ENCODE results near the gene LAMB4.
A peak's percentile ranks its signal among the peaks of the same experiment; 100 is the strongest.

Gene LAMB4

DNA sequence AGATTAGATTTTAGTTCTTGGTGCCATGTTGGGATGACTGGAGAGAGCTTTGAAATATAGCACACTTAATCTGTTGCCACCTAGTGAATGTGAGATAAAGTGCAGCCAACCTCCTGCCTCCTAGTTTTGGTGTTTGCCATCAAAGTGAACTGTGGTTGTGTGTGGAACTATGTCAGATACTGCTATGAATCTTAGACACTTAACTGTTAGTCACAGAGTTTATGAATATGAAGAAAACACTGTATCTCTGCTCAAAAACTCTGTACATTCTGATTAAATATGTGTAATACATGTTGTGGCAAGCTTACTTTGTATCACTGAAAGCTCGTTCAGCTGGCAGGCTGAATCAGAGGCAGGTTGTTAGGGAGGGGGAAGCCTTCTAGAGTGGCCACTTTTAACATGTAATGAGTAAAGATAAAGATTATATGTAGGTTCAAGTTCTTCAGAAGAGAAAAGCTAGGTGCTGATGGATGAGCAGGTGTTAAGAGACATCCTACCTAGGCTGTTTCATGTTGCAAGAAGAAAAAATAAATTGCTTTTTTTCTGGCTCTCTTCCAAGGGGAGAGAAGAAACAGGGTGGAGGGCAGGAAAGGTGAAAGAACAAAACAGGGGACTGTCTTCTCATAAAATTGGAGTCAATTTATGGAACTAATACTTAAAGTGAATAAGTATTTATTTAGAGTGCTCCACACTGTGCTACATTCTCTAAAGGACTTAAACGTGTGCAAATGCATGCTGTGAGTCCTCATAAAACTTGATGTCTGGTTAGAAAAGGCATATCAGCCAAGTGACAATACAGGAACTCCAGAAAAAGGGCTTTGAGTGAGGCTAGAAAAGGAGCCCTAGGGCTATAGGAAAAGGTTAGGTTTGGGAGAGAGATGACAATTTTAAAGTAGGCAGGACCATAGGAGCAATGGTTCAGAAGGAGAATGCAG lies 113.1 kb downstream of the LAMB4 start:
- H3K27ac Mint-ChIP-seq: no peak overlapping the region
- H3K9me3 Mint-ChIP-seq: no peaks in the 10 kb centered on the region
- H3K4me1 Mint-ChIP-seq (ENCODE audit: low read depth): no peaks in the 10 kb centered on the region
- H3K36me3 Mint-ChIP-seq (ENCODE audit: low read depth): no peaks in the 10 kb centered on the region
- H3K4me3 Mint-ChIP-seq: no peak overlapping the region
- H3K27me3 Mint-ChIP-seq: peaks cover 8% of the 10 kb centered on the region

DNA sequence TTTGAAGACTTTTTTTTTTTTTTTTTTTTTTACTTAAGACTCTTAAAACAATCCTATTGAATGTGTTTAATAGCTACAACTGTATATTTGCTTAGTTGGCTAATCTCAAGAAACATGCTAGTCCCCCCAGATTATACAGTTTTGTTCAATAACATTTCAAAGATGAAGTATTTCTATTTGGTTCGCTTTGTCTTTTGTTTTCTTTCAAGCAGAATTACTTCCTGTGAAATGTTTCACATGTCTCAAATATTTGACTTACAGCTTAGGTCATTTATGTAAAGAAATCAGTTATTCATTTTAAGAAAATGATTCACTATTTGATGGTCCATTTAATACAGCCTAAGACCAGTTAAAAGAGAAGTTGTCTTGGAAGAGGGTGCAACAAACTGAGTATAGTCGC lies 114.4 kb downstream of the LAMB4 start:
- no peak overlapping the region for H3K27ac Mint-ChIP-seq
- H3K36me3 Mint-ChIP-seq (ENCODE audit: low read depth): no peaks in the 10 kb centered on the region
- no peaks in the 10 kb centered on the region for H3K9me3 Mint-ChIP-seq

DNA sequence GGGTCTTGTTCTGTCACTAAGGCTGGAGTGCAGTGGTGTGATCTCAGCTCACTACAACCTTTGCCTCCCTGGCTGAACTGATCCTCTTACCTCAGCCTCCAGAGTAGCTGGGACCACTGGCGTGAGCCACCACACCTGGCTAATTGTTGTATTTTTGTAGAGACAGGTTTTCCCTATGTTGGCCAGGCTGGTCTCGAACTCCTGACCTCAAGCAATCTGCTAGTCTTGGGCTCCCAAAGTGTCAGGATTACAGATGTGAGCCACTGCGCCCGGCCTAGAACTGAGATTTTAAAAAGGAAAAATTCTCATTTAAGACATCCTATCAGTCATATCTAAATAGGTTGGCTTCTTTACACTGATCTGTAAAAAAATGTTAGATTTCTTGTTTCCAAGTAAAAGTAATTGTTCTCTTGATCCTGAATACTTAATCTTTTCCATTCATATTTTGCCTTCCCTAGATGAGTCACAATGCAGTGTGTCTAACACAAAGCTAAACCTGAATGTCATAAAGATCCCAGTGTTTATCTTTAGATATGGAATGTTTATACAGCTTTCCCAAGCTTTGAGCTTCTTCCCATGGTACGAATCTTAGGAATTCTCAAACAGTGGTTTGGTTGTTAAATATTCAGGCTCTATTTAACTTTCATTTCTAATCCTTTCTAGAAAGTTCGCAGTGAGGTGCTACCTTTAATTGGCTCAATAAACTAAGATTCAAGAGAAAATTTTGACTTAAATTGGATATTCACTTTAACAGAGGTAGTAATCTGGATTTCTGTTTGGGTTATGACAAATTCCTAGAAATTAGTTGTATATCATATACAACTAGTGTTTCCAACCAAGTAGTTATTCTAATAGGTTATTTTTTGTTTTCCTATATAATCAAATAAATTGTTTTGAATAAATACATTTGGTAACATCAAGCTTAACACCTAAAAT lies 115.1 kb downstream of the LAMB4 start:
- no peak overlapping the region for H3K4me3 Mint-ChIP-seq
- peaks cover 14% of the 10 kb centered on the region for H3K27me3 Mint-ChIP-seq
- no peaks in the 10 kb centered on the region for H3K9me3 Mint-ChIP-seq
- no peaks in the 10 kb centered on the region for H3K4me1 Mint-ChIP-seq (ENCODE audit: low read depth)
- no peak overlapping the region for H3K27ac Mint-ChIP-seq
- H3K36me3 Mint-ChIP-seq (ENCODE audit: low read depth): no peaks in the 10 kb centered on the region

More for the DNA sequence above, 114.4 kb downstream of the LAMB4 start:
- Mint-ChIP-seq H3K4me1 (ENCODE audit: low read depth) (no peaks in the 10 kb centered on the region), H3K27me3 (peaks cover 8% of the 10 kb centered on the region), H3K4me3 (no peak overlapping the region)

DNA sequence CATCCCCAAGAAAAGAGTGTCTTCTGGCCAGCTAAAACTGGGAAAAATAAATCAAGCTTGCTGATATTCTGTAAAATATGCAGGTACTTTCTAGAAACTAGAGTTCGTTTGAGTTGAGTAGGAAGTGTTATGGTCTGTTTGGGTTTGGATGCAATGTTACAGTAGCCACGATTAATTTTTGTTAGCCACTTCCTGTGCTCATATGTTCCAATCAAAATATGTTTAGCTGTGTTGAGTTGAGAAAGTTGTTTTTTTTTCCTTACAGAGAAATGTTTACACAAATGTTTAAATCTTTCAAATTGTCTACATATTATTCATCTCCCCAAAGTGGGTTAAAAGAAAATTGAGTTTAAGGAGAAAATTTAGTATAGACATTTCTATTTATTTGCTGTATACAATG lies 115.9 kb downstream of the LAMB4 start:
- Mint-ChIP-seq H3K27ac (no peak overlapping the region), H3K4me3 (no peak overlapping the region), H3K9me3 (no peaks in the 10 kb centered on the region), H3K4me1 (ENCODE audit: low read depth) (no peaks in the 10 kb centered on the region), H3K27me3 (peaks cover 17% of the 10 kb centered on the region), H3K36me3 (ENCODE audit: low read depth) (no peaks in the 10 kb centered on the region)

DNA sequence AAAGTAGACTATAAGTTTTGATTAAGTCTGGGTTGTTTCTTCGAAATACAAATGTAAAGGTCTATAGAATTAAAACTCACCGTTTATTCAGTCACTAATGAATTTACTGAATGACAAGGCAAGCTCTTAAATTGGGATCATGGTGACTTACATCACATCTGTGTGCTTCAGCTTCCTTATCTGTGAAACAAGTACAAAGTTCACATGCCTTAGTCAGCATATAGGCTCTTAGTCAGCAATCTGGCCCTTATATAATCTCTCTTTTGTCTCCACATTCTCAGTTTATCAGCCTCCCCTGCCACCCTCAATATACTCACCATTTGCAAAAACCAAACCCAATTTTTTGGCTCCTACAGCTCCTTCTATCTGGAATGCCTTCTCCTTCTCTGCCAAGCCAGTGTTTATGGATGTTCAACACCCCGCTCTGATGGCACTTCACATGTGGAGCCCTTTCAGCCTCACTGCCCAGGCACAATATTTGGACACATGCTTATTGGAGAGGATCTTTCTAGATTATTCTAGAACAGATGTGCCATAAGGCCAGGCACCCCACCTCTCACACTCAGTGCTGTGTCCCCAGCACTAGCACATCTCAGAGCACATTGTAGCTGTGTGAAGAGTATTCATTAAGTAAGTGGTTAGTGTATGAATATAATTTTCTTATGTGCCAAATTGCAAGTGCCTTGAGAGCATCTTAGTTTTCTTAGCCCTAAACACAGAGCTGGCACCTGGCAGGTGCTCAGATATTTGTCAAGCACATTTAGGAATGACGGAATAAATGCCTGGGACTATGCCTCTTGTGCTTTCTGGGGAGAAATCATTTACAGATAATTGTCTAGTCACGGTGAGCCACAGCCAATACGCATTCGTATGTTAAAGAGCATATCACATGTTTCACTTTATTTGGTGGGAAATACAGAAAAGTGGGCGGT lies 117.4 kb downstream of the LAMB4 start:
- no peak overlapping the region for H3K4me3 Mint-ChIP-seq
- H3K4me1 Mint-ChIP-seq (ENCODE audit: low read depth): no peaks in the 10 kb centered on the region
- H3K27ac Mint-ChIP-seq: no peak overlapping the region
- no peaks in the 10 kb centered on the region for H3K36me3 Mint-ChIP-seq (ENCODE audit: low read depth)
- H3K9me3 Mint-ChIP-seq: no peaks in the 10 kb centered on the region
- H3K27me3 Mint-ChIP-seq: peaks cover 27% of the 10 kb centered on the region

DNA sequence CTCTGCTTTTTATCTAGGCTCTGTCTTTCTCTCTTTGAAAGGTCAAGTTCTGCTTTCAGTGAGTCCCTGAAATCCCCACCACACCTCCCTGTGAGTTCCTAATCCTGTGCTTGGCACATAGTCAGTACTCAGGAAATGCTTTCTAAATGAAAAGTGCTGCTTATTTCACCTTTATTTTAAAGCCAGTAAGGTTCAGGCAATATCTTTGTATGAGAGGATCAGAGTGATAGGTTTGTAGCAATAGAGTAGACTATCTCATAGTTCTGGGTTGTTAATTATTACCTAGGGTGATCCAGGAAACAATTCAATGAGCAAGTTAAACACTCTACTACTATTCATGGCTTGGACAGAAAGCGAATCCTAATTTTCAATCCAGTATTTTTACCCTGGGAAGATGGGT lies 119.8 kb downstream of the LAMB4 start:
- Mint-ChIP-seq H3K4me1 (ENCODE audit: low read depth) (no peaks in the 10 kb centered on the region), H3K27me3 (peaks cover 42% of the 10 kb centered on the region), H3K36me3 (ENCODE audit: low read depth) (no peaks in the 10 kb centered on the region), H3K9me3 (no peaks in the 10 kb centered on the region), H3K4me3 (no peak overlapping the region), H3K27ac (no peak overlapping the region)

DNA sequence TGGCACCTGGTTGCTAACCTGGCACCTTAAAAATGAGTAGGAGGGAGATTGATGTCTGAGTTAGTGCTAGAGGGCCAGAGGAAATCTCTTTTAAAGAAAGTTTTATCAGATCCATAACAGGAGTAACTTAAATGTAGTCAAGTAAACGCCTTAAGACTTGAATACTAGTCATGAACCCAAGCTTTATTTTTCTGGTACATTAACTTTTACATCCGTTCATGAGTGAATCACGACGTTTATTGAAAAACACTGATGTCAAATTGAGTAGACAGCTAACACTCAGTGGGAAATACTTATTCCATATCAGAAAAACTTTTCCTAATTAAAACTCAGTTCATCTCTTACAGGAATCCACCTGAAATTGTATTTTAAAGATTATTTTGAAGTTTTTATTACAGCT lies 120.3 kb downstream of the LAMB4 start:
- Mint-ChIP-seq H3K27ac (no peak overlapping the region), H3K4me3 (no peak overlapping the region), H3K27me3 (peaks cover 47% of the 10 kb centered on the region)

DNA sequence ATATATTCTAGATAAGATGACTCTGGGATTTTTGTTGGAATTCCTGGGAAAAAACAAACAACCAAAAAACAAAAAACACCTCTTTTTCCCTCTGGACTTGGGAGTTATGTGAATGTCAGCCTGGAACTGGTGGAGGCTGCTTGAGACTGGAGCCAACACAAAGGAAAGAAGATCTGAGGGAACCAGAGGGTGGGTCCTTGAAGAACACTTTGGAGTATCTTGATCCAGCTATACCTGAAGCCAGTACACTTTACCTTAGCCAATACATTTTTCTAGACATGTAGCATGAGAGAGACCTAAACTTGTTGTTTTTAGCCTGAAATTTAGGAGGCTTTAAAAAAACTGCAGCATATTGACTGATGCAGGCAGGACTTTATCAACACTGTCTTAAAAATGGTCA lies 121.3 kb downstream of the LAMB4 start:
- H3K27ac Mint-ChIP-seq: no peak overlapping the region
- H3K4me1 Mint-ChIP-seq (ENCODE audit: low read depth): peaks cover 4% of the 10 kb centered on the region
- H3K4me3 Mint-ChIP-seq: no peak overlapping the region

More for the DNA sequence above, 120.3 kb downstream of the LAMB4 start:
- Mint-ChIP-seq H3K9me3 (no peaks in the 10 kb centered on the region), H3K4me1 (ENCODE audit: low read depth) (no peaks in the 10 kb centered on the region), H3K36me3 (ENCODE audit: low read depth) (no peaks in the 10 kb centered on the region)

DNA sequence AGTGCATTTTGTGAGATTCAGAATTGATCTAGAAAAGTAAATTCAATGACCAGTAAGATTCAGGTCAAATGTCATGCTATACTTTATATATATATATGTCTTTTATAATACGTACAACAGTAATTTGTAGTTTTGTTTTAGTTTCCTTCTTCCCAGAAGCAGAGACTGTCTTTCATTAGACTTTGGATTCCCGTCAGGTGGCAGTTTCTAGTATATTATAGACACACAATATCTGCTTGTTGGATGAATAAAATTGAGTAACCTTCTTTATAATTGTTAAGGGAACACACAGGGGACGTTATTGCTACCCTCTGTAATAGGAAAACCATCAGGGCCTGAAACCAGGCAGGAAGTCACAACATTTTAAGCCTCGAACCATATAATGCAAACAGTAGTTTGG lies 121.9 kb downstream of the LAMB4 start:
- Mint-ChIP-seq H3K4me3 (no peak overlapping the region), H3K9me3 (no peaks in the 10 kb centered on the region), H3K27ac (no peak overlapping the region), H3K4me1 (ENCODE audit: low read depth) (peaks cover 8% of the 10 kb centered on the region), H3K27me3 (peaks cover 62% of the 10 kb centered on the region), H3K36me3 (ENCODE audit: low read depth) (no peaks in the 10 kb centered on the region)

More for the DNA sequence above, 121.3 kb downstream of the LAMB4 start:
- Mint-ChIP-seq H3K9me3 (no peaks in the 10 kb centered on the region), H3K27me3 (peaks cover 57% of the 10 kb centered on the region), H3K36me3 (ENCODE audit: low read depth) (no peaks in the 10 kb centered on the region)

DNA sequence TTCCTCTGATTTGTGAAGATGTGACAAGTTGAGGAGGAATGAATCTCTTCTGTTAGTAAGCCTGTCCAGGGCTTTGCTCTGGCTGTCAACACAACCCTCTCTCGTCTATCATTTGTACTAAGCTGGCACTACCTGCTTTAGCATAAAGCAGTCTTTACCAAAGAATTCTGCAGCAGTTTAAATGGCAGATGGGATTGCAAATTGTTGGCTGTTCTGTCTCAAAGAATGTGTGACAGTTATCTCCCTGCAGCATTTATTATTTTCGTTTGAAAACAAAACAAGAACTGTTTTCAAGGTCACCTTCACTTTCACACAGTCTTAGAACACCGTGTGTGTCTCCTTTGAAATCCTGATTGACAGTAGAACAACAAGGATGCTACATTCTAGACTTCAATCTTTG lies 122.4 kb downstream of the LAMB4 start:
- H3K27me3 Mint-ChIP-seq: peaks cover 64% of the 10 kb centered on the region
- H3K9me3 Mint-ChIP-seq: no peaks in the 10 kb centered on the region
- peaks cover 10% of the 10 kb centered on the region for H3K4me1 Mint-ChIP-seq (ENCODE audit: low read depth)
- no peak overlapping the region for H3K4me3 Mint-ChIP-seq
- H3K27ac Mint-ChIP-seq: no peak overlapping the region
- H3K36me3 Mint-ChIP-seq (ENCODE audit: low read depth): no peaks in the 10 kb centered on the region

DNA sequence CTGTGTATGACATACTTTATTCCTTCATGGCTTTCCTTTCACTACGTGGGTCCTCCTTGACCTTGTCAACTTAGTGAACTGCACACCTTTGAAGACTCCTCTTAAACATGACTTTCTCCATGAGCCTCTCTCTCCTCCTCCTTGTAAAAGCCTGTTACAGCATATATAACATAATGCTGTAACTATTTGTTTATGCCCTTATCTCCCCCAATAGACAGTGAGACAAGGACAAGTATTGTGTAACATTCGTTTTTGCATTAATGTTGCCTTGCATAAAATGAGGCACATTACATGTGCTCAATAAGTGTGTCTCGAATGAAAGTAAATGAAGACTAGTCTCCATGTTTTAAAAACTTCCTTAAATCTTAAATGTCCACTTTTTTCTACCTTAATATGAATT lies 122.9 kb downstream of the LAMB4 start:
- peaks cover 12% of the 10 kb centered on the region for H3K4me1 Mint-ChIP-seq (ENCODE audit: low read depth)
- peaks cover 66% of the 10 kb centered on the region for H3K27me3 Mint-ChIP-seq
- H3K27ac Mint-ChIP-seq: no peak overlapping the region
- H3K9me3 Mint-ChIP-seq: no peaks in the 10 kb centered on the region
- no peaks in the 10 kb centered on the region for H3K36me3 Mint-ChIP-seq (ENCODE audit: low read depth)
- H3K4me3 Mint-ChIP-seq: no peak overlapping the region

DNA sequence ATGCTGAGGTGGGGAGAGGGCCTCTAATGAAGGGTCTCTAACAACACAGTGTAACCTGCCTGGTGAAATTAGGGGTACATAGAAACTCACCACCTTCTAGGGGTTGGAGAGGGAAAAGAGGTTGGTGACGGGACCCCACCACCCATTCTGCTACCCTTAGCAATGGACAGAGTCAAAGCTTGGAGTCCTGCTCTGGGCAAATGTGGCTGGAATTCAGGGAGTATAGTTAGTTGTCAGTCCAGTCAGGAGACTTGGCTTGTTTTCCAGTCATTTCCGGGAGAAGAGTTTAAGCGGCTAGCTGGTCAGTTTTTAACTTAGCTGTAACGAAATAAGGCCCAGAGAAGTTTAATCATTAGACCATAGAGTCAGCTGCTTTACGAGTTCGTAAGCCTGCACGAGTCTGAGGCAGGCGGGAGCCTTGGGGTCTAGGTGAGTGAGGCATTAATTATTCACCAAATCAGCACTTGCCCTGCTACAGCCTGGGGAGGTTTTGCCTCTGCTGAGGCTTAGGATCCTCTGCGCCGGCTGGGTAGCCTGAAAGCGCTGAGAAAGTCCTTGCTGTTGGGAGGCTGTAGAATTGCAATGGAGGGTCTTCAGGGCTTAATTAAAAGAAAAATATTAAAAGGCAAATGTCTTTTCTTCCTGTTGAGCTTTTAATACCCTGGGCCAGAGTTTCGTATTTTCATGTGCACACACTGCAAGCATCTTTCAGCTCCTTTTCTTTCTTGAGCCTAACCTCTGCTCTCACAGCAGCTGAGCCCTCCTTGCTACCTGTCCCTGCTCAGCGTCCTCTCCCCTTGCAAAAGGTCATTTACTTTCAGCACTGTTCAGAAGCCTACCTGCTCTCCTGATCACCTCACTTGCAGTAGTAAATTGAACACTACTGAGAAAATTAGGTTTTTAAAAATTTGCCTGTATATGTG lies 125.7 kb downstream of the LAMB4 start:
- Mint-ChIP-seq H3K9me3 (no peaks in the 10 kb centered on the region), H3K4me1 (ENCODE audit: low read depth) (peaks cover 19% of the 10 kb centered on the region), H3K27ac (no peak overlapping the region), H3K36me3 (ENCODE audit: low read depth) (no peaks in the 10 kb centered on the region), H3K4me3 (peak overlapping the region; percentile 55), H3K27me3 (peaks cover 78% of the 10 kb centered on the region)

DNA sequence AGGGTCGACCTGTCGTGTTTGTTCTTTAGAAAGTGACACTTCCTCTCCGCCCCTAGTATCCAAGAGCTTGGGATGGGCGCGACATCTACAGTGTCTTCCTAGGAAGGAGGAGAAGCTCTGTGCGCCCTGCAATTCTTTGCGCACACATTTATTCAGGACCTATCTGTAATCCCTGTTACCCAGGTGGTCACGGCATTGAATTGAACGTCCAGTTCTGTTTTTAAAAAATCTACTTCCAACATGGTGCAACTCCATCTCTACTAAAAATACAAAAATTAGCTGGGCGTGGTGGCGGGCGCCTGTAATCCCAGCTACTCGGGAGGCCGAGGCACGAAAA lies 126.6 kb downstream of the LAMB4 start:
- peak overlapping the region; percentile 55 for H3K4me3 Mint-ChIP-seq
- H3K27me3 Mint-ChIP-seq: peaks cover 83% of the 10 kb centered on the region
- peaks cover 19% of the 10 kb centered on the region for H3K4me1 Mint-ChIP-seq (ENCODE audit: low read depth)
- H3K36me3 Mint-ChIP-seq (ENCODE audit: low read depth): no peaks in the 10 kb centered on the region
- no peak overlapping the region for H3K27ac Mint-ChIP-seq
- no peaks in the 10 kb centered on the region for H3K9me3 Mint-ChIP-seq

Data from stimulated activated naive CD8-positive, alpha-beta T cell treated with anti-CD3 and anti-CD28 coated beads, Interleukin-15, Interleukin-2, amounts not matched to agents 100 ng/mL and 50 ng/mL, for 24 hours (primary cell).